HG03108 (cell line): Measurements from ENCODE around the gene CELF1.
"Not testable (repeated sequence)": the region's sequence is repeated elsewhere in the genome, so short reads cannot be mapped to it uniquely, and the experiment has no call there.

ENCODE experiments used
- ATAC-seq: cut with Tn5 transposase; IDR thresholded peaks from one replicate; pipeline ENCODE4 v1.9.1; 2021; ENCODE audit warnings: moderate library complexity; ENCODE audit not compliant: unreplicated experiment

Gene CELF1

DNA sequence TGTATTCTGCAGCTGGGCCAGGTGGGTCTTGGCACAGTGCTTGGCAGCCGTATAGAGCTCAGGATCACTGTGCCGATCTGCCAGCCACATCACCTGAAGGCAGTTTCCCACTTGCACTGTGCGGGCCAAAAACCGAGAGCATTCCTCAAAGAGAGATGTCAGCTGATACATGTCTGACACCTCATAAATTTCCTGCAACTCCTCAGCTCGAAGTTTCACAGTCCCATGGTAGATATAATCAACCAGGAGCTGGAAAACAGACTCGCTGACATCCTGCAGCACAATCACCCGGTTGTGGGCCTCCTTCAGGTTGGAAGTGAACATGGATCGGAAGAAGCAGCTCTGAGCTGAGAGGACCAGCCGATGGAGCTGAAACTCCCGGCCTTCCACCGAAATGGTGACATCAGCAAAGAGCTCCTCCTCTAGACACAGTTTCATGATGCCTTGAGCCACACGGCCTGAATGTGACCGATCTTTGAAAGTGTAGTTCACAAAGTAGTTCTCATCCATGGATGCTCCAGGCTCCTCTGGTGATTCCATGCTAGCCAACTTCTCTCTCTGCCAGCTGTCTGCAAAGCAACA lies 24.6 kb upstream of the CELF1 start:
- no peak for ATAC-seq

DNA sequence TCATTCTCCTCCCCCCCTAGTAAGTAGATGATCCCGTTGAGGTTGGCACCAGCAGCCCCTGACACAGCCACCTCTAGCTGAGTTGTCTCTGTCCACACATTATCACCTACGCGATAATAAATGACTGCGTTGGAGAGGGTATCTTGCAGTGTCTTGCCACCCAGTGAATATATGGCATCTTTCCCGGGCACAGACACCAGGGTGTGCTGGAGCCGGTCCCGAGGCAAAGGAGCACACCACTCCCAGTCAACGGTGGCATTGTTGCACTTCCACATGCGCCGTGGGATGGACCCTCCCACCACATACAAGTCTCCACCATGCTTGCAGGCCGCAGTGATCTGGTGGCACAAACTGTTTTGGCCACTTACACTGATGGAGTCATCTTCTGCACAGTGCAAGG lies 20.4 kb upstream of the CELF1 start:
- ATAC-seq: no peak

DNA sequence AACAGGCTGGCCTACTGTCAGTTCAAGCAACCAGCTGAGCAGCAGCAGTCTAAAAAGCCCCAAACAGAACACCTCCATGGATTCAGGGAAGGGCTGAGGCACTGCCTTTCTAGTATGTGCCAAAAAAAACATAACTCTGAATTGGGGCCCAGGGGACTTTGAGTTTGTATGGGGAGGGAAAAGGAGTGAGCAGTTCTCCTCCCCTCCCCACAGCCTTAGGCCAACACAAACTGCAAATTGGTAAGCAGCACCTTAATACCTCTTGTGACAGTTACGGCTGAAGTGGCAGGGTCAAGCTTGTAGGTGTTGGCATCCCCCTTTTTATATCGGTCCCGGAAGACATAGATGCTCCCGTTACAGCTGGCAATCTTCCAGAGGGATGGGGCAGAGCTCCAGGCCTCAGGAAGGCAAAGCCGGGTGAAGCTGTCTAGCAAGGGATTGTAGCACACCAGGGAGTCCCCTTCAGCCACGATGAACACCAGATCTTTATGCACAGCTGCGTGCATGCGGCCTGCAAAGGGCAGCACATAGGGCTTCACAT lies 19.9 kb upstream of the CELF1 start:
- ATAC-seq: no peak

GRCh38 chr11:47571895-47572294 lies 19.0 kb upstream of the CELF1 start:
- ATAC-seq: no peak

DNA sequence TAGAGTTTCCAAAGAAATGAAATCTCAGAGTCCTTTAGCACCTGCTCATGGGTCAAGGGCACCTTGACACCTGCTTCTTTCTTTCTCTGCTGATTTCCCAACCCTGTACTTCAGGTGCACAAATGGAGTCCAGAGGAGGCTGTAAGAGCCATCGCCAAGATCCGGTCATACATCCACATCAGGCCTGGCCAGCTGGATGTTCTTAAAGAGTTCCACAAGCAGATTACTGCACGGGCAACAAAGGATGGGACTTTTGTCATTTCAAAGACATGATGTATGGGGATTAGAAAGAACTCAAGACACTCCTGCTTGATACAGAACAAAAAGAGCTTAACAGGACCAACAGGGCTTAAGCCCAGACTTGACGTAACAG lies 18.4 kb upstream of the CELF1 start:
- no peak for ATAC-seq

DNA sequence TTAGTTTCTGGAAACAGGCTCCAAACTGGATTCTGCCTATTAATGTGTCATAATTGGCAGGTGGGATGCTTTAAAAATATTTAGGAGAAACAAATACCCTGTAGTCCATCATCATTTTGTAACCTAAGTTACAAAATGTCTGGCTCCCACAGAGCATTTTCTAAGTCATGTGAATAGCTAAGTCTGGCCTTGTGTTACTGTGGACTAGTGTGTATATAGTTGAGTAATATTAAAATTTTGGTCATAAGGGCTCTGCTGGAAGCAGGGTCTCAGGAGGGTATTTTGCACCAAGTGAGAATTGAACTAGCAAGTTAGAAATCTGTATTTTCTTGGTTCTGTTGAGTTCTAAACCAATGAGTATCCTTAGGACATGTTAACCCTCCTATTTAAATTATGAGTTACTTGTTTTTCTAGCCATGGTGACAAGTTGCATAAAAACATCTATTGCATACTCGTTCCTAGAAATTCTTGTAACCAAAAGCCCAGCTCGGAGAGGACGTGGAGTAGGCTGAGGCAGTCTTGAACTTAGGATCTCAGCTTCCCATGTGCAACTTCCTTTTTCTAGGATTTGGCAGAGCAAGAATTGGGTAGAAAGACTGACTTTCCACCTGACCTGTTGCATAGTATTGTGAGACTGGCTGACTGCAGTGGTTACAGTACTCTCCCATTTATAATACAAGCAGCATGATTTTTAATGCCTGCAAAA lies 17.9 kb upstream of the CELF1 start:
- no peak for ATAC-seq

DNA sequence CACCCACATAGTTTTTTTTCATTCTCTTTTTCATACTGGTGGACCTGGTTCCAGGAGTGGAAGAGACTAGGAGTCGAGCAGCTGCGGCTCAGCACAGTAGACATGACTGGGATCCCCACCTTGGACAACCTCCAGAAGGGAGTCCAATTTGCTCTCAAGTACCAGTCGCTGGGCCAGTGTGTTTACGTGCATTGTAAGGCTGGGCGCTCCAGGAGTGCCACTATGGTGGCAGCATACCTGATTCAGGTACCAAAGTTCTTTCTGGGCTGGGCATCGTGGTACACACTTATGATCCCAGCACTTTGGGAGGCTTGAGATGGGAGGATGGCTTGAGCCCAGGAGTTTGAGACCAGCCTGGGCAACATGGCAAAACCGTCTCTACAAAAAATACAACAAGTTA lies 16.7 kb upstream of the CELF1 start:
- no peak for ATAC-seq

- ATAC-seq: no peak
Observed at GRCh38 chr11:47566149-47566698, 13.3 kb upstream of the CELF1 start.

DNA sequence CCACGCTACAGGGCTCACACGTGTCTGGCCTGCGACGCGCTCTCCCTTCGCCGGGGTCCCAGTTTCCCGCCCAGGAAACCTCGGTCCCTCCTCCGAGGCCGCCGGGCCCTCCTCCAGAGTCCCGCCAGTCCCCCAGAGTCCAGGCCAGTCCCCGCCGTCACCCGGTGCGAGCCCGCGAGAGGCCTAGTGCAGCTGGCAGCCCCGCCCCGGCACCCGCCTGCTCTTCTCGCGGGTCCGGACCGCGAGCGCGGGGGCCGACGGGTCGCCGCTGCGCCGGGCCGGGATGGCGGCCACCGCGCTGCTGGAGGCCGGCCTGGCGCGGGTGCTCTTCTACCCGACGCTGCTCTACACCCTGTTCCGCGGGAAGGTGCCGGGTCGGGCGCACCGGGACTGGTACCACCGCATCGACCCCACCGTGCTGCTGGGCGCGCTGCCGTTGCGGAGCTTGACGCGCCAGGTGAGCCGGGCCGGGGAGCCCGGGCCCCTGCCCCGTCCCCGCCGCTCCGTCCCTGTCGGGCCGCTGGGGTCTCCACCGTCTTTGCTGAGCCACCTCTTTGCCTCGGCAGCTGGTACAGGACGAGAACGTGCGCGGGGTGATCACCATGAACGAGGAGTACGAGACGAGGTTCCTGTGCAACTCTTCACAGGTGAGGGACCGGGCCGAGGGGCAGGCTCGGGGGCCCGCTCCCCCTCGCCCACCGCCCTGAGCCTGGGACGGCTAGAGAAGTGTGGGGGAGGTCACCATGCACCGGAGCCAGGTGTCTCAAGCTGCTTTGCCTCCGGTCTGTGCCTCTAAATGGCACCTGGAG lies 12.6 kb upstream of the CELF1 start, which contains the start of gene PTPMT1:
Gene PTPMT1, plus strand, starts transcription at position 260 of the 809 bp plus-strand sequence. Its CDS starts 24 bp downstream, at position 284.
- ATAC-seq: peak; percentile 80

GRCh38 chr11:47564933-47565339 lies 12.0 kb upstream of the CELF1 start:
- ATAC-seq: peak; percentile 10

DNA sequence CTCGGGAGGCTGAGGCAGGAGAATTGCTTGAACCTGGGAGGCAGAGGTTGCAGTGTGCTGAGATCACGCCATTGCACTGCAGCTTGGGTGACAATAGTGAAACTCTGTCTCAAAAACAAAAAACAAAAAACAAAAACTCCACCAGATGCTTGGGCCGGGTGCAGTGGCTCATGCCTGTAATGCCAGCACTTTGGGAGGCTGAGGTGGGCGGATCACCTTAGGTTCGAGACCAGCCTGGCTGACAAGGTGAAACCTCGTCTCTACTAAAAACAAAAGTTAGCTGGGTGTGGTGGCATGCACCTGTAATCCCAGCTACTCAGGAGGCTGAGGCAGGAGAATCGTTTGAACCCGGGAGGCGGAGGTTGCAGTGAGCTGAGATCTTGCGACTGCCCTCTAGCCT lies 11.4 kb upstream of the CELF1 start:
- ATAC-seq: not testable (repeated sequence)

DNA sequence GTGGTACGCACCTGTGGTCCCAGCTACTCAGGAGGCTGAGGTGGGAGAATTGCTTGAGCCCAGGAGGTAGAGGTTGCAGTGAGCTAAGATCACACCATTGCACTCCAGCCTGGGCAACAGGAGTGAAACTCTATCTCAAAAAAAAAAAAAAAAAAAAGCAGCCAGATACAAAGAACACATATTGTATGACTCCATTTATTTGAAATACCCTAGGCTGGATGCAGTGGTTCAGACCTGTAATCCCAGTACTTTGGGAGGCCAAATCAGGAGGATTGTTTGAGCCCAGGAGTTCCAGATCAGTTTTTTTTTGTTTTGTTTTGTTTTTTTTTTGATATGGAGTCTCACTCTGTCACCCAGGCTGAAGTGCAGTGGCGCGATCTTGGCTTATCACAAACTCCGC lies 9.5 kb upstream of the CELF1 start:
- not testable (repeated sequence) for ATAC-seq

DNA sequence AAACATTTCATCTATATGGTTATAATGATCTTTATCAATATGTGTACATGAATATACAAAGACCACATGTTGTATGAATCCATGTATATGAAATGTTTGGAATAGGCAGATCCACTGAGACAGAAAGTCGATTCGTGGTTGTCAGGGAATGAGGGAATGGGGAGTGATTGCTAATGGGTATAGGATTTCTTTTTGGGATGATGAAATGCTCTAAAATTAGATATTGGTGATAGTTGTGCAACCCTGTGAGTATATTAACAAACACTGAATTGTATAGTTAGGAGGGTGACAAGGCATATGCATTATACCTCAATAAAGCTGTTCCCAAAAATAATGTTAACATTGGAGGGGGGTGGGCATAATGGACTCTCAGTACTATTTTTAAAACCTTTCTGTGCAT lies 7.5 kb upstream of the CELF1 start:
- ATAC-seq: no peak

DNA sequence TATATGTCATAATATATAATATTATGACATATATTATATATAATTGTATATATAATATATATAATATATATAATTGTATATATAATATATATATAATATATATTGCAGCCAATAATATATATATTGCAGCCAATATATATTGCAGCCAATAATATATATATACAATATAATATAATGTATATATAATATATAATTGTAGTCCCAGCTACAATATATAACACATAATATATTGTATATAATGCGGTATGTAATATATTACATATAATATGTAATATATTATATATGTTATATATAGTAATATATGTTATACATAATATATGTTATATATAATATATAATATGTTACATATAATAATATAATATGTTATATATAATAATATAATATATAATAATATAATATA lies 5.8 kb upstream of the CELF1 start:
- ATAC-seq: no peak

DNA sequence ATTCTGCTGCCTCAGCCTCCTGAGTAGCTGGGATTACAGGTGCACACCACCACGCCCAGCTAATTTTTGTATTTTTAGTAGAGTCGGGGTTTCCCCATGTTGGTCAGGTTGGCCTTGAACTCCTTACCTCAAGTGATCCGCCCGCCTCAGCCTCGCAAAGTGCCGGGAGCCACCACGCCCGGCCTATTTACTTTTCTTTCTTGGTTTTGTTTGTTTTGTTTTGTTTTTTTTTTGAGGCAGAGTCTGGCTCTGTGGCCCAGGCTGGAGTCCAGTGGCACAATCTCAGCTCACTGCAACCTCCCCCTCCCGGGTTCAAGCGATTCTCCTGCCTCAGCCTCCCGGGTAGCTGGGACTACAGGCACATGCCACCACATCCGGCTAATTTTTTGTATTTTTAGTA lies 4.1 kb upstream of the CELF1 start:
- ATAC-seq: not testable (repeated sequence)

DNA sequence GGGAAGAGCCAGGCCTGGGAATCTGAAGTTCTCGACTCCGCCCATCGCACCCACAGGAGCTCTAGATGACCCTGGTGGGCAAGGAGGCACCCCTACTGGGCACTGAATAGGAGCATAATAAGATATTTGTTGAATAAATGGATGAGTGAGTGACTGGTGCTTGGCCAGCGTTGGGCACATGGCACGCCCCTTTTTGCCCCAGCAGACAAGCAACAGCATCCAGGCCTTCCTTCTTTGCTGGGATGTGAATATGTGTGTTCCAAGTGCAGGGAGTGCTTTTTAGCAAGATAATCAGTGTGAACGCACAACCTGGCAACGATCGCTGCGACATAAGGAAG lies 443 bp upstream of the CELF1 start:
- peak; percentile 11 for ATAC-seq

- no peak for ATAC-seq
Observed at GRCh38 chr11:47552056-47552565, 821 bp downstream of the CELF1 start.

- ATAC-seq: no peak
Observed at GRCh38 chr11:47551086-47551485, 1.8 kb downstream of the CELF1 start.

GRCh38 chr11:47550288-47551047 lies 2.5 kb downstream of the CELF1 start:
- no peak for ATAC-seq

GRCh38 chr11:47546274-47546673 lies 6.7 kb downstream of the CELF1 start:
- not testable (repeated sequence) for ATAC-seq

- no peak for ATAC-seq
Observed at GRCh38 chr11:47545298-47545697, 7.6 kb downstream of the CELF1 start.
